Measurements from ENCODE around the gene SNX5.
A peak's percentile ranks its signal among the peaks of the same experiment; 100 is the strongest.
"Not testable (repeated sequence)": the region's sequence is repeated elsewhere in the genome, so short reads cannot be mapped to it uniquely, and the experiment has no call there.

Gene SNX5

GRCh38 chr20:17992847-17993513, 24.4 kb upstream of the SNX5 start:
- no peak for DNase-seq

DNA sequence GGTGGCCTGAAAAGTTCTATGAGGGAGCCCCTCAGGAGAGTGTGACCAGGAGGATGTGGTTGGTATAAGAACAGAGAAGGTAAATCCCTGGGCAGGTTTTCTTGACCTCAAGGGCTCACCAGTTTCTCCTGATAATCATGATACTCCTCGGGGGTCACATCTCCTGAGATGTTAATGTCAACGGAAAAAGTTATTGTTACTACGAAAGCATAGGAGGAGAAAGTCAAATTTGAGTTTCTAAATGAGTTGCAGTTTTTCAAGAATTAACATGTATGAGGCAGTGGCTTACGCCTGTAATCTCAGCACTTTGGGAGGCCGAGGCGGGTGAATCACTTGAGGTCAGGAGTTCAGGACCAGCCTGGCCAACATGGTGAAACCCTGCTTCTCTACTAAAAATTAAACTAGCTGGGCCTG, 23.6 kb upstream of the SNX5 start:
- DNase-seq: no peak

GRCh38 chr20:17990278-17990972, 21.8 kb upstream of the SNX5 start:
- no peak for DNase-seq

DNA sequence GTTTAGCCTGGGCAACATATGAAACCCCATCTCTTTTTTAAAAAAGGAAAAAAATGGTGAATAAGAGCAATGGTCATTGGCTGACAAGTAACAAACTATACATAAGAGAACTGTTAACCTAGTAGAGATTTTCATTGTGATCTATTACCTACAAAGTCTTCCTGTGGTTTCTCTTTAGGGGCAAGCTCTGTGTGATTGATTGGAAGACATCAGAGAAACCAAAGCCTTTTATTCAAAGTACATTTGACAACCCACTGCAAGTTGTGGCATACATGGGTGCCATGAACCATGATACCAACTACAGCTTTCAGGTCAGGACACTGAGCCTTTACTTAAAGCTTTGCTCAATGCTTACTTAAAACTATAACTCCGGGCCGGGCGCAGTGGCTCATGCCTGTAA, 19.4 kb upstream of the SNX5 start:
- DNase-seq: no peak

DNA sequence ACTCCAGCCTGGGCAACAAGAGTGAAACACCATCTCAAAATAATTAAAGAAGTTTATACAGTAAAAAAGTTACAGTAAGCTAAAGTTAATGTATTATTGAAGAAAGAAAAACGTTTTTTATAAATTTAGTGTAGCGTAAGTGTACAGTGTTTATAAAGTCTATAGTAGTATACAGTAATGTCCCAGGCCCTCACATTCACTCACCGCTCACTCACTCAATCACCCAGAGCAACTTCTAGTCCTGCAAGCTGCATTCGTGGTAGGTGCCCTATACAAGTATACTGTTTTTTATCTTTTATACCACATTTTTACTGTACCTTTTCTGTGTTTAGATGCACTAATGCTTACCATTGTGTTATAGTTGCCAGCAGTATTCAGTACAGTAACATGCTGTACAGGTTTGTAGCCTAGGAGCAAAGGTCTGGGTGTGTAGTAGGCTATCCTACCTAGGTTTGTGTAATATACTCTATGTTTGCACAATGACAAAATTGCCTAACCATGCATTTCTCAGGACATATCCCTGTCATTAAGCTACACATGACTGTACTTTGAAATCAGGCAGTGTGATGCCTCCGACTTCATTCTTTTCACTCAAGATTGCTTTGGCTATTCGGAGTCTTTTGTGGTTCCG, 16.9 kb upstream of the SNX5 start:
- DNase-seq: no peak

DNA sequence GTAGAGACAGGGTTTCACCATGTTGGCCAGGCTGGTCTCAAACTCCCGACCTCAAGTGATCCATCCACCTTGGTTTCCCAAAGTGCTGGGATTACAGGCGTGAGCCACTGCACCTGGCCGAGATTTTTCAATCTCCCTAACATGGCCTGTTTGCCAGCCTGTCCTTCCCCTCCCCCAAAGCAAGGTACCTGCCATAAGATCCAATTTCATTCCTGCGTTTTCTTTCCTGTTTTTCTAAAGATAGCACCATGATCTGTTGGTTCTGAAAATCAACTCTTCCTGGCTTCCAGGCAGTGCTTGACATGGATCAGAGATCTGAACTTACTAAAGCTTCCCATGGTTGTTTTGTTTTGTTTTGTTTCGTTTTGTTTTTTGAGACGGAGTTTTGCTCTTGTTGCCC, 7.7 kb upstream of the SNX5 start:
- no peak for DNase-seq

DNA sequence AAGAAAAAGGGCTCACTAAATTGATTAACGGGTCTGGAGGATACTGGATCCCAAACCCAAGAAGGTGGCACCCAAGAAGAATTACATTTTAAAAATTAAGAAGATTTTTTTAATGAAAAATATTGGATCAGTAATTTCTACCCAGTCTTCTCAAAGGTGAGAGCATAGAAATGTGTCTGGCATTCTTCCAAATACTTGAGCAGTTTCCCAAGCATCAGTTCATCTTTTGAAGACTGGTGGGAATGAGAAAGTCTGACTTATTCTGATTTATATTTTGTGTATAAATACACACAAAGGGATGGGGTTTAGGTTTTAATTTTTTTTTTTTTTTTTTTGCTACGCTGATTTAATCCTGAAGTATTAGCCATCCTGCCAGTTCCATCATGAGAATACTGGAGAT, 3.5 kb upstream of the SNX5 start:
- DNase-seq: no peak

GRCh38 chr20:17971300-17972013, 2.9 kb upstream of the SNX5 start:
- DNase-seq: peak; percentile 42

- peak; percentile 65 for DNase-seq
Observed at GRCh38 chr20:17969884-17970409, 1.4 kb upstream of the SNX5 start.

GRCh38 chr20:17969278-17969883, 787 bp upstream of the SNX5 start:
- DNase-seq: peak; percentile 39

DNA sequence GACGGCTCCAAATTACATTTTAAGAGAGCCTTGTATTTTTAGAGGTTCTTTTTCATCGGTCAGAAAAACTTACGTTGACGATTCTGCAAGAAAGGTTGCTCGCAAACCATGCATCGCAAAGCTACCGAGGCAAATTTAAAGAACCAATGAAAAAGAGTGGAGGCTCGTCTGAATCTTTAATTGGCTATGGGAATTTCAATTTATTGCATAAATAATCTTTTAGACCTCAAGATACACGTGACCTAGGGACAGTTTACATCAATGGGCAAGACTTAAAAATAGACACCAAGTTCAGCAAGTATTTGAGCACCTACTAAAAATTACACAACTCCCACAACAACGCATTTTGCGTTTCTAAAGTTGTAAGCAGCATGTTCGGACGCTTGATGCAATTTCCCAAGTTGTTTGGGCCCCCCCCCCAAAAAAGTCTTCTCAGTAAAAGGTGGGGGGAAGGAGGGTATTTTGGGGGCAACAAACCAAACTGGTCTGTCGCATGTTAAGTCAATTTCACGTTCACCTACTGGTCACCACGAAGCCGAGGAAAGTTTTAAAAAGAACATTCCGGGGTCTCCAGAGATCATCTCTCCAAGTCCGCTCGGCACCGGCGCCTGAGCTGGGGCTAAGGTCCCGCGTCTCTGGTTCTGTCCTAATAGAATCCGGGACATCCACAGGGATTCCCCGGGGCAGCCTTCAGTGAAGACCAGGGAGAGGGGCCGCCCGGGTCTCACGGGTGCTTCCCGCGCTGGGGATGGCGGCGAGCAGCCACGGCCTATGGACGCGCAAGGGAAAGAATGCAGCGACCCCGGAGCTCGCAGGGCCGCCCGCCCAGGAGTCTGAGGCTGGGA, 851 bp downstream of the SNX5 start:
- DNase-seq: peak; percentile 49

DNA sequence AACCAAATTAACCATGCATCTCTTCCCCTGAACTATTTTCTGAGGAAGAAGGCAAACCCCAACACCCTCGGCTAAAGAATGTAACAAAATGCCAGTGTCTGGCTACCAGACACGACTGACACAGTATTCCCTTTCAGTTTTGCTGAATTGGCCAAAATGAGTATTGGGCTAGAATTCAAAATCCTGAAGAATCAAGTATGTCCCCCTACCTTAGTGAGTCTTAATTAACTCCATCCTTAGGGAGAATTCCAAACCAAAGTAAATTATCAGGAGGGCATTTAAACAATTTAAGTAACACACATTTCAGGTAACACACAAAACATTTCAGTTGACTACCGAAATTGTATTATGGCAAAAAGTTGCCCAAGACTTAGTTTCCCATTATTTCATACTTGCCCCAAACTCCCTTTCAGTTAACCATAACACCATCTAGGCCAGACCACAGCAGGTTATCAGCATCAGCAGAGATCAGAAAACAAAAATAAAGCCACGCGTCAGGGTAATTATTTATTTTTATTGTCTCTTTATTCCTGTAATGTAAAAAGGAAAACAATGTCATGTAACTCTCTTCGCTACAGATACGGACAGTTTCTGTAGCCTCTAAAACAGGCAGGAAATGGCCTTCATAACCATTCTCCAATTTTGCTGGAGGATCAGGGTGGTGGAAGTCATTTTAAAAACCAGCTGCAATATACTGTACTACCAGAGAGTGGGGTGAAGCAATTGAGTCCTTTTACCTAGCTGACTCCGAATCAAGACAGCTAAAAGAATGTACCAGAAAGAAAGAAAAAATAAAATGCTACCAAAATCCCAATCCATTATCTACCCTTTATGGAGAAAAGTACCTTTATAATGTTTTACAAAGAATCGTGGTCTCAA, 1.9 kb downstream of the SNX5 start:
- DNase-seq: peak; percentile 52

- no peak for DNase-seq
Observed at GRCh38 chr20:17965042-17965697, 3.4 kb downstream of the SNX5 start.

DNA sequence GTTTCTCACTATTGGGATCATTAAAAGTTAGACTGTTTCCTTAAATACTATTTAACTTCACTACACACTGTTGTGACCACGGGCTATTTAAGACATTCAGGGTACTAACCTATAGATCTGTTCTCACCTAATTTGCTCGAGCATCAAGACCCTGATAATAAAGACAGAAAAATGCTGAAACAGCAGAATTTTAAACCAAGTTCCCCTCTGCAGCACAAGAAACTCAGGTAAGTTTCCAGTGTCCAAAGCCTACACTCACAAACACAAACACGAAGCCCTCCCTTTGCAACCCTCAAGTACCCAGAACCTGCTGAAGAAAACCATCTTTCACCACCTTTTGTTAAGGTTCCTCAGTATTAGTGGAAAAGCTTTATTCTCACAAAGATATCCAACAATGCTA, 4.0 kb downstream of the SNX5 start:
- DNase-seq: no peak

- DNase-seq: no peak
Observed at GRCh38 chr20:17964073-17964472, 4.5 kb downstream of the SNX5 start.

DNA sequence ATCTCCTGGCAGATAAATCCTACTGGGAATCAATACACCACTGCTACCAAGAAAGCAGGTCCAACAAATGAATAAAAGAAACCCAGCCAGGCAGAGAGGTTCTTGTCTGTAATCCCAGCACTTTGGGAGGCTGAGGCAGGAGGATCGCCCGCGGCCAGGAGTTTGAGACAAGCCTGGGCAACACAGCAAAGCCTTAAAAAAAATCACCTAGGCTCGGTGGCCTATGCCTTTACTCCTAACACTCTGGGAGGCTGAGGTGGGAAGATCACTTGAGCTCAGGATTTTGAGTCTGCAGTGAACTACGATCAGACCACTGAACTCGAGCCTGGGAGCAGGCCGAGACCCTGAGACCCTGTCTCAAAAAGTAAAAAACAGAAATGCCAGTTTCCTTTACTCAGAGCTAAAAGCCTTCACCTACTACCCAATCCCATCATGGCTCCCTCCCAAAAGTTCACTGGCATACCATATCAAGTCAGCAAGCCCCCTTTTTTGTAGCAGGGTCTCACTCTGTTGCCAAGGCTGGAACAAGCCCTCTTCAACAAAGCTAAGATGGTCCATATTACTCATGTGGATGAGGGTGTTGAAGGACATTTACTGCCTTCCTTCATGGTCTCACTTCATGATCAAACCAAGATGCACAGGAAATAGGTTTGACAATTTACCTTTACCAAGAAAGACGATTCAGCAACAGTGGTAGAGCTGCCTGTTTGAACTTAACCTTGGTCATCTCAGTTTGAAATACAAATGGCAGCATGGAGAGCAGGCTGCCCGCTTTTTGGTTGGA, 5.3 kb downstream of the SNX5 start:
- no peak for DNase-seq

- no peak for DNase-seq
Observed at GRCh38 chr20:17961587-17961940, 7.0 kb downstream of the SNX5 start.

DNA sequence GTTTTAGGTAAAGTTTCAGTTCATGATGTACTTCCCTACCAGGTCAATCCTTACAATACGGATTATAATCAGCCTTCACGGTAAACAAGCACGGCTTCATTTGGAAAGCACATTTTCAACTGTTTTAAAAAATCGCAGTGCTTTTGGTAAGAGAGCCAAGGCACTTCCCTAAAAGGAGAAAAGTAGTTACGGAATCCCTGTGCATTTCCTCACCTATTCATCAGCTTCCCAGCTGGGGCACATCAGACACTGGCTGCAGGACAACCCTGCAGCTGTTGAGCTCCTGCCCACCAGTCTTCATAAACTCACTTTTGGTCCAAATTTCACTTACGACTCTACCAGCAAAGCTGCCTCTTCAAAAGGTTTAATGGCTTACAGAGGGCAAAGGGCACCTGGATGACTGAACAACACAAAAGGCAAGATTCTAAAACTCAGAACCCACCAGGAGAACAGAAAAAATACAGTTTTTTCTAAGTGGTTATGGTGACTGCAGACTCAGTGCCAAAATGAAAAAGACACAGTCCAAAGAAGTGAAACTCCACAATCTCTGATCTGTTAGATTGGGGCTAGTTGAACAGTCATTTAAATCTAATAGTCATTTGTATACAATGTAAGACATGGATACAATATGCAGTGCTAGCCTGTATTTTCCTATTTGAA, 7.5 kb downstream of the SNX5 start:
- DNase-seq: peak; percentile 22

- DNase-seq: not testable (repeated sequence)
Observed at GRCh38 chr20:17960400-17960885, 8.2 kb downstream of the SNX5 start.

All from HCEC 1CT (cell line).